Astrocyte (in vitro differentiated cells and primary cell): ENCODE results near the gene CDH9.

Source experiments
- CTCF ChIP-seq: IDR thresholded peaks from 2 replicates; pipeline ENCODE4 v1.5.1; 2011; ENCODE audit warnings: low read depth, mild to moderate bottlenecking, inconsistent platforms, low read length, moderate library complexity; ENCODE audit not compliant: insufficient read depth
- EZH2 ChIP-seq: IDR thresholded peaks from 2 replicates; pipeline ENCODE4 v1.6.1; 2012; ENCODE audit warnings: mild to moderate bottlenecking, low read length, inconsistent platforms; ENCODE audit not compliant: insufficient read depth

GRCh38 chr5:26940994-26941393, 97.4 kb downstream of the CDH9 start:
- TF ChIP-seq CTCF (no peak), EZH2 (no peak)
